Heart left ventricle (tissue), 16 donors: Measurements from ENCODE around the gene SRPK2. TPM values are rescaled to one million over a fixed set of nuclear protein-coding genes. Genes with fewer than 3 reads are reported as not detected.
"Not testable (repeated sequence)": the region's sequence is repeated elsewhere in the genome, so short reads cannot be mapped to it uniquely, and the experiment has no call there.

Experiments
- ATAC-seq, 4 donors: fragments of 200-7000 bp; cut with Tn5 transposase; one replicate each; pipeline ENCODE4 v1.9.1; 2020 to 2022; ENCODE audit warnings: moderate library complexity in 4 of 4, mild to moderate bottlenecking in 3 of 4, moderate number of reproducible peaks in 1 of 4
- DNase-seq, 5 donors: peaks; one replicate each; pipeline ENCODE4 v3.0.0-alpha.2; 2020
- H3K27ac ChIP-seq, 12 donors: fragments of 200-600 bp; sonication (generic) in 4 of 12; one replicate each; pipeline versions ENCODE4 v1.5.0 to v1.8.0; 2016 to 2022; ENCODE audit warnings: mild to moderate bottlenecking in 2 of 12
- H3K27me3 ChIP-seq, 9 donors: fragments of 200-600 bp; sonication (generic) in 2 of 9; one replicate each; pipeline versions ENCODE4 v1.5.1 to v1.8.0; 2016 to 2022; ENCODE audit warnings: mild to moderate bottlenecking in 3 of 9
- H3K36me3 ChIP-seq, 9 donors: fragments of 200-600 bp; sonication (generic) in 2 of 9; one replicate each; pipeline versions ENCODE4 v1.5.0 to v1.8.0; 2018 to 2022; ENCODE audit warnings: mild to moderate bottlenecking in 2 of 9
- H3K4me1 ChIP-seq, 12 donors: fragments of 200-600 bp; sonication (generic) in 4 of 12; one replicate each; pipeline versions ENCODE4 v1.5.0 to v1.8.0; 2016 to 2022; ENCODE audit warnings: mild to moderate bottlenecking in 3 of 12
- H3K4me3 ChIP-seq, 12 donors: fragments of 200-600 bp; sonication (generic) in 4 of 12; one replicate each; pipeline versions ENCODE4 v1.5.0 to v1.8.0; 2017 to 2022; ENCODE audit warnings: mild to moderate bottlenecking in 9 of 12, moderate library complexity in 4 of 12
- H3K9me3 ChIP-seq, 12 donors: fragments of 200-600 bp; sonication (generic) in 4 of 12; one replicate each; pipeline versions ENCODE4 v1.5.0 to v1.8.0; 2016 to 2022; ENCODE audit warnings: mild to moderate bottlenecking in 1 of 12
- CTCF ChIP-seq, 12 donors: fragments of 200-600 bp; sonication (generic) in 4 of 12; IDR thresholded peaks; one replicate each; pipeline versions ENCODE4 v1.5.0 to v1.8.0; 2018 to 2022; ENCODE audit warnings: antibody characterized with exemption in 12 of 12, mild to moderate bottlenecking in 5 of 12
- POLR2A ChIP-seq, 2 donors: fragments of 450-650 bp; IDR thresholded peaks; one replicate each; pipeline ENCODE4 v1.6.1; 2017; ENCODE audit warnings: antibody characterized with exemption in 2 of 2, mild to moderate bottlenecking in 2 of 2, moderate library complexity in 2 of 2
- WGBS, 4 donors: extraction: QIAGEN DNeasy Blood & Tissue Kit in 2 of 4; methylation state at CpG; one replicate each; pipeline versions ENCODE4 v1.1.5 to v1.1.7; 2013 to 2018; 5-methylcytosine and 5-hydroxymethylcytosine counted together
- intact Hi-C, 10 donors: fragments of 100-400 bp; cut with DNase I; formaldehyde crosslinking; loops; one replicate each; pipeline versions ENCODE4 v1.11.1 to v1.14.2; 2022
- long read RNA-seq, 3 donors: library from polyadenylated mRNA; unstranded; transcript quantifications; one replicate each; pipeline ENCODE4 v2.0.0, GENCODE V29; 2020 to 2021
- polyA plus RNA-seq, 2 donors: library from polyadenylated mRNA; stranded (reverse); fragments of 200-250 nt; gene quantifications; one replicate each; pipeline ENCODE4 v1.2.3, GENCODE V29; 2013
- total RNA-seq, 9 donors: library from RNA; depleted of rRNA in 2 of 9; stranded (reverse); fragments of >200 nt in 2 of 9; fragmentation: NEBNext Ultra II Directional in 3 of 9; extraction: Animal tissue kit (Norgen Biotek cat#: 25700) in 3 of 9; gene quantifications; one replicate each; pipeline versions ENCODE4 v1.1.0 to v1.2.4, GENCODE V29; 2016 to 2023
- donor health status: ischemic (EF 13 %, LVEDD 7.1; RV severe dilation, severe dysfunction).
- donor health status: healthy with polysubstance abuse.
- donor health status: DM: no; HTN: yes; CAD: no.
- donor health status: DM: no; HTN: no; CAD: no.
- donor health status: ischemic (EF 25% LVEDD 6.9; RV normal size, moderate dysfunction).
- donor health status: ischemic (EF 25% LVEDD 5.7; RV mildly dilated, moderate dysfunction).
- donor health status: healthy.
- donor health status: DM: yes; HTN: yes; CAD: no.
- donor health status: ischemic (EF 35%, LVEDD 5.7; RV mildly dilated, moderate dysfunction).
- donor health status: nonischemic (EF 11% LVEDD 7.7; RV severe dilation, severe dysfunction).
- donor health status: DM: yes; HTN: yes; CAD: no.
- donor health status: PGD.
- donor health status: ischemic (EF 29% LVEDD 5.4; RV normal size, mild dysfunction).
- donor health status: nonischemic (EF 23%, LVEDD 6.1; RV moderate dilation, normal function).

SRPK2 gene
- total RNA-seq: 10 to 100 TPM; 26.7 to 42.4 (median 39.1) TPM
- 10 to 100 TPM in 1 of 2 donors, 1 to 10 TPM in 1; 8.6 to 24.6 TPM for polyA plus RNA-seq
- long read RNA-seq, donor 1, partial matches to known transcripts: 18 of 30 reads
- long read RNA-seq, donor 1, other reads (novel, unspliced or antisense): 10 of 30 reads
- long read RNA-seq, donor 2, partial matches to known transcripts: 21 of 38 reads
- long read RNA-seq, donor 2, other reads (novel, unspliced or antisense): 14 of 38 reads
- long read RNA-seq, donor 3, transcript SRPK2-202 (16 exons, 3,650 nt): major isoform, 5 of 39 reads
- long read RNA-seq, donor 3, partial matches to known transcripts: 17 of 39 reads
- long read RNA-seq, donor 3, other reads (novel, unspliced or antisense): 12 of 39 reads

- H3K4me3 ChIP-seq: peak within 1 kb of the TSS; percentile 80 to 99 (median 96)
- WGBS, 4 donors: 0 to 2% (median 1%) methylated on average over 31 to 113 of the region's 113 CpGs
- no peaks in the 10 kb centered on the region for H3K9me3 ChIP-seq
- peaks cover 0 to 21% (median 11%) of the 10 kb centered on the region in 12 donors for H3K4me1 ChIP-seq
- no peaks in the 10 kb centered on the region for H3K27me3 ChIP-seq
- TF ChIP-seq CTCF (IDR thresholded peaks at IDR 0.05) (no peak), POLR2A (IDR thresholded peaks at IDR 0.05) (peak in 1 of 2 donors; percentile 52)
- ATAC-seq (peak; percentile 72 to 93 (median 88)), DNase-seq (peak; percentile 80 to 91 (median 84))
- H3K36me3 ChIP-seq: no peaks in the 10 kb centered on the region
- H3K27ac ChIP-seq: peak within 1 kb of the TSS; percentile 27 to 88 (median 82)
- intact Hi-C loops: loop anchor here in 2 of 10 donors (5.0 to 10.0 kb wide), 2 partner anchors 39 to 234 kb away; no protein-coding TSS in a partner anchor
Measured at GRCh38 chr7:105388356-105389087, at the start of gene SRPK2. TSS of gene SRPK2 (minus strand) at chr7:105388921.

- Histone ChIP-seq H3K4me1 (no peaks in the 10 kb centered on the region), H3K27ac (no peak overlapping the region), H3K9me3 (no peaks in the 10 kb centered on the region), H3K27me3 (no peaks in the 10 kb centered on the region), H3K4me3 (no peak overlapping the region), H3K36me3 (no peaks in the 10 kb centered on the region)
- ATAC-seq: no peak
- WGBS, 4 donors: 97 to 100% (median 98%) methylated on average over 1 of the region's 1 CpG
- TF ChIP-seq CTCF (IDR thresholded peaks at IDR 0.05) (no peak), POLR2A (IDR thresholded peaks at IDR 0.05) (no peak)
- DNase-seq: no peak
- intact Hi-C loops: loop anchor here in 1 of 10 donors (10.0 kb wide), 1 partner anchor 283 kb away; no protein-coding TSS in a partner anchor
Measured at GRCh38 chr7:105438254-105438653, 49.5 kb upstream of the SRPK2 start.

GRCh38 chr7:105437356-105437755 lies 48.6 kb upstream of the SRPK2 start:
- not testable (repeated sequence) for H3K4me3 ChIP-seq, DNase-seq, H3K9me3 ChIP-seq, H3K27me3 ChIP-seq, H3K27ac ChIP-seq, ATAC-seq, H3K4me1 ChIP-seq, H3K36me3 ChIP-seq
- WGBS, 4 donors: 93 to 94% (median 94%) methylated on average over 6 of the region's 6 CpGs
- intact Hi-C loops: loop anchor here in 1 of 10 donors (10.0 kb wide), 1 partner anchor 283 kb away; no protein-coding TSS in a partner anchor

GRCh38 chr7:105429746-105430612 lies 41.3 kb upstream of the SRPK2 start:
- intact Hi-C loops: loop anchor here in 7 of 10 donors (2.0 to 10.0 kb wide), 5 partner anchors 43 to 278 kb away; partner anchors contain the start of gene SRPK2 (in 1 of the 7)

More at GRCh38 chr7:105429746-105430612, 41.3 kb upstream of the SRPK2 start:
- WGBS, 4 donors: 42 to 56% (median 50%) methylated on average over 4 of the region's 4 CpGs
- peaks cover 0 to 9% (median 0%) of the 10 kb centered on the region in 12 donors for H3K4me1 ChIP-seq
- H3K9me3 ChIP-seq: no peaks in the 10 kb centered on the region
- DNase-seq (peak in 4 of 5 donors; percentile 9 to 39 (median 26)), ATAC-seq (peak in 2 of 4 donors; percentile 36 to 50)
- no peak overlapping the region for H3K27ac ChIP-seq
- H3K27me3 ChIP-seq: no peaks in the 10 kb centered on the region
- H3K36me3 ChIP-seq: no peaks in the 10 kb centered on the region
- TF ChIP-seq POLR2A (IDR thresholded peaks at IDR 0.05) (no peak), CTCF (IDR thresholded peaks at IDR 0.05) (peak; percentile 30 to 64 (median 46))
- no peak overlapping the region for H3K4me3 ChIP-seq
